PC-9 (cell line): ENCODE results near the gene GOLIM4.

Experiments used
- CTCF ChIP-seq: fragments of 200-600 bp; sonication (generic); conservative IDR thresholded peaks from 2 replicates; pipeline ENCODE4 v1.6.1; 2017; ENCODE audit warnings: mixed run types, antibody characterized with exemption, mild to moderate bottlenecking, moderate library complexity
- EZH2 ChIP-seq: fragments of 200-600 bp; sonication (generic); IDR thresholded peaks from 2 replicates; pipeline ENCODE4 v1.8.0; 2017; ENCODE audit warnings: antibody characterized with exemption, low read depth

- TF ChIP-seq EZH2 (no peak), CTCF (no peak)
Measured at GRCh38 chr3:168093229-168093628, 2.5 kb downstream of the GOLIM4 start.
